K562 (cell line): Measurements from ENCODE around the gene SLC16A4. TPM values are rescaled to one million over a fixed set of nuclear protein-coding genes. Genes with fewer than 3 reads are reported as not detected.

ENCODE experiments used
- E2F3 ChIP-seq: fragments of 250-450 bp; sonication (Bioruptor Pico); IDR thresholded peaks from 2 replicates; pipeline ENCODE4 v1.4.0; 2020; ENCODE audit warnings: mild to moderate bottlenecking
- HDAC1 ChIP-seq, 2 experiments: fragments of 450-650 bp; IDR thresholded peaks; 2 replicates each; pipeline ENCODE4 v1.6.1; 2016 to 2017; ENCODE audit warnings: inconsistent platforms in 1 of 2, mild to moderate bottlenecking in 1 of 2, moderate library complexity in 1 of 2
- KDM4B ChIP-seq, 2 experiments: fragments of 450-650 bp in 1 of 2; sonication (generic) in 1 of 2; IDR thresholded peaks; 2 replicates each; pipeline ENCODE4 v1.6.1; 2016 to 2017; ENCODE audit warnings: borderline replicate concordance in 2 of 2, antibody characterized with exemption in 1 of 2, low read depth in 1 of 2, mild to moderate bottlenecking in 1 of 2
- SAFB2 ChIP-seq: fragments of 200-400 bp; formaldehyde crosslinking; IDR thresholded peaks from 2 replicates; pipeline ENCODE4 v1.6.1; 2018; ENCODE audit warnings: borderline replicate concordance, low read length, low read depth, moderate library complexity; ENCODE audit not compliant: severe bottlenecking
- SNRNP70 ChIP-seq: fragments of 200-400 bp; formaldehyde crosslinking; optimal IDR thresholded peaks from 2 replicates; pipeline ENCODE3; 2017; ENCODE audit warnings: low read depth, low read length
- ZBTB1 ChIP-seq: sonication (generic); formaldehyde crosslinking; IDR thresholded peaks from 2 replicates; pipeline ENCODE4 v1.8.1; 2023; ENCODE audit warnings: missing genetic modification reagents, low read depth, mild to moderate bottlenecking, borderline replicate concordance
- ZNF3 ChIP-seq: fragments of 250-450 bp; sonication (Bioruptor Pico); IDR thresholded peaks from 2 replicates; pipeline ENCODE4 v1.5.0; 2021; ENCODE audit warnings: mild to moderate bottlenecking, moderate library complexity
- polyA plus RNA-seq, 8 experiments: library from polyadenylated mRNA; depleted of rRNA in 4 of 8; stranded (reverse) in 5 of 8; unstranded in 3 of 8; fragments of >200 nt; fragmentation: Nextera tagmentation in 2 of 8; fragmentation: Illumina TruSeq in 1 of 8; extraction: Ambion mirVana in 2 of 8; extraction: Trizol in 1 of 8; gene quantifications; 2 replicates each; pipeline versions ENCODE4 v1.2.1 to v1.2.3, GENCODE V29; 2011 to 2014; ENCODE audit warnings: inconsistent platforms in 1 of 8, missing spikeins in 1 of 8
- total RNA-seq, 7 experiments: library from RNA; depleted of rRNA in 6 of 7; stranded (reverse); fragments of >200 nt in 6 of 7; fragmentation: Illumina TruSeq in 2 of 7; extraction: Trizol in 2 of 7; gene quantifications; 2 replicates each; pipeline versions ENCODE4 v1.2.1 to v1.2.3, GENCODE V29; 2011 to 2021; ENCODE audit warnings: low replicate concordance in 1 of 7
- TF ChIP-seq, protein P1 (sequence below): fragments of 450-650 bp; IDR thresholded peaks from 2 replicates; pipeline ENCODE4 v1.6.1; 2016; ENCODE audit warnings: low read depth
- TF ChIP-seq, protein P2 (sequence below): fragments of 200-800 bp; sonication (Bioruptor generic); IDR thresholded peaks from 2 replicates; pipeline ENCODE4 v1.6.1; 2016; ENCODE audit warnings: missing genetic modification characterization, missing compliant biosample characterization
- TF ChIP-seq, protein P3 (sequence below): fragments of 450-650 bp; formaldehyde crosslinking; conservative IDR thresholded peaks from 2 replicates; pipeline ENCODE4 v1.4.0; 2022; ENCODE audit warnings: mild to moderate bottlenecking, missing genetic modification characterization
- TF ChIP-seq, protein P4 (sequence below), 2 experiments: IDR thresholded peaks; 2 replicates each; pipeline ENCODE4 v1.6.1; 2011; ENCODE audit warnings: borderline replicate concordance in 1 of 2, control low read depth in 1 of 2, low read depth in 1 of 2, low read length in 1 of 2, mild to moderate bottlenecking in 1 of 2, mixed read lengths in 1 of 2, moderate library complexity in 1 of 2; ENCODE audit not compliant: insufficient read depth in 1 of 2, insufficient read length in 1 of 2, poor library complexity in 1 of 2, severe bottlenecking in 1 of 2; ENCODE audit errors: extremely low read depth in 1 of 2

Gene SLC16A4
- total and polyA plus RNA-seq, 9 of the 15 experiments (the other 6 are each of a cell fraction or from before 2014, with no cell fraction given), result 0.04 to 0.31 (median 0.18) TPM; not detected in 1

DNA sequence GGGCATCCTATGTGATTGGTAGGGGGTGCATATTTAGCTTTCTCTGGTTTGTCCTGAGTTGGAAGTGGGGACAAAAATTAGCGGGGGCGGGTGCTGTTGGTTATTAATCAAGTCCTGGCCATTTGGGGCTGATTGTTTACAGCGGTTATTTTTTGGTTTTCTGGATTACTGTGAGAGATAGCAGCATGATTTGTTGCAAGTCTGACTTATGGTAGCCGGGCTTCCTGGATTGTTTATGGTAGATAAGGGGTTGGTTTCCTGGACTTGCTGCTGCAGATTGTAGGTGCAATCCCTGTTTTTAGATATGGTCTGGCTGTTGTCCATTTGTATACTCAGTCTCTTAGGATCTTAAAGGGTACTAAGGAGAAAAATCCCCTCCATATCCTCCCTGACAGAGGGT, 48.1 kb upstream of the SLC16A4 start (continued):
- TF ChIP-seq, protein P1, sequence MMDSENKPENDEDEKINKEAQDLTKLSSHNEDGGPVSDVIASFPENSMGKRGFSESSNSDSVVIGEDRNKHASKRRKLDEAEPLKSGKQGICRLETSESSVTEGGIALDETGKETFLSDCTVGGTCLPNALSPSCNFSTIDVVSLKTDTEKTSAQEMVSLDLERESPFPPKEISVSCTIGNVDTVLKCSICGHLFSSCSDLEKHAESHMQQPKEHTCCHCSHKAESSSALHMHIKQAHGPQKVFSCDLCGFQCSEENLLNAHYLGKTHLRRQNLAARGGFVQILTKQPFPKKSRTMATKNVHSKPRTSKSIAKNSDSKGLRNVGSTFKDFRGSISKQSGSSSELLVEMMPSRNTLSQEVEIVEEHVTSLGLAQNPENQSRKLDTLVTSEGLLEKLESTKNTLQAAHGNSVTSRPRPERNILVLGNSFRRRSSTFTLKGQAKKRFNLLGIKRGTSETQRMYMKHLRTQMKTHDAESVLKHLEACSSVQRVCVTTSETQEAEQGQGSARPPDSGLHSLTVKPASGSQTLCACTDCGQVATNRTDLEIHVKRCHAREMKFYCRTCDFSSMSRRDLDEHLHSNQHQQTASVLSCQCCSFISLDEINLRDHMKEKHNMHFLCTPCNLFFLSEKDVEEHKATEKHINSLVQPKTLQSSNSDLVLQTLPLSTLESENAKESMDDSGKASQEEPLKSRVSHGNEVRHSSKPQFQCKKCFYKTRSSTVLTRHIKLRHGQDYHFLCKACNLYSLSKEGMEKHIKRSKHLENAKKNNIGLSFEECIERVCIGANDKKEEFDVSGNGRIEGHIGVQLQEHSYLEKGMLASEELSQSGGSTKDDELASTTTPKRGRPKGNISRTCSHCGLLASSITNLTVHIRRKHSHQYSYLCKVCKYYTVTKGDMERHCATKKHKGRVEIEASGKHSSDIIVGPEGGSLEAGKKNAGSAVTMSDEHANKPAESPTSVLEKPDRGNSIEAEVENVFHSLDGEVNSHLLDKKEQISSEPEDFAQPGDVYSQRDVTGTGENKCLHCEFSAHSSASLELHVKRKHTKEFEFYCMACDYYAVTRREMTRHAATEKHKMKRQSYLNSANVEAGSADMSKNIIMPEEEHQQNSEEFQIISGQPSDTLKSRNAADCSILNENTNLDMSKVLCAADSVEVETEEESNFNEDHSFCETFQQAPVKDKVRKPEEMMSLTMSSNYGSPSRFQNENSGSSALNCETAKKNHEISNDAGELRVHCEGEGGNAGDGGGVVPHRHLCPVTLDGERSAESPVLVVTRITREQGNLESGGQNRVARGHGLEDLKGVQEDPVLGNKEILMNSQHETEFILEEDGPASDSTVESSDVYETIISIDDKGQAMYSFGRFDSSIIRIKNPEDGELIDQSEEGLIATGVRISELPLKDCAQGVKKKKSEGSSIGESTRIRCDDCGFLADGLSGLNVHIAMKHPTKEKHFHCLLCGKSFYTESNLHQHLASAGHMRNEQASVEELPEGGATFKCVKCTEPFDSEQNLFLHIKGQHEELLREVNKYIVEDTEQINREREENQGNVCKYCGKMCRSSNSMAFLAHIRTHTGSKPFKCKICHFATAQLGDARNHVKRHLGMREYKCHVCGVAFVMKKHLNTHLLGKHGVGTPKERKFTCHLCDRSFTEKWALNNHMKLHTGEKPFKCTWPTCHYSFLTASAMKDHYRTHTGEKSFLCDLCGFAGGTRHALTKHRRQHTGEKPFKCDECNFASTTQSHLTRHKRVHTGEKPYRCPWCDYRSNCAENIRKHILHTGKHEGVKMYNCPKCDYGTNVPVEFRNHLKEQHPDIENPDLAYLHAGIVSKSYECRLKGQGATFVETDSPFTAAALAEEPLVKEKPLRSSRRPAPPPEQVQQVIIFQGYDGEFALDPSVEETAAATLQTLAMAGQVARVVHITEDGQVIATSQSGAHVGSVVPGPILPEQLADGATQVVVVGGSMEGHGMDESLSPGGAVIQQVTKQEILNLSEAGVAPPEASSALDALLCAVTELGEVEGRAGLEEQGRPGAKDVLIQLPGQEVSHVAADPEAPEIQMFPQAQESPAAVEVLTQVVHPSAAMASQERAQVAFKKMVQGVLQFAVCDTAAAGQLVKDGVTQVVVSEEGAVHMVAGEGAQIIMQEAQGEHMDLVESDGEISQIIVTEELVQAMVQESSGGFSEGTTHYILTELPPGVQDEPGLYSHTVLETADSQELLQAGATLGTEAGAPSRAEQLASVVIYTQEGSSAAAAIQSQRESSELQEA, result no peak
- TF ChIP-seq, protein P2, sequence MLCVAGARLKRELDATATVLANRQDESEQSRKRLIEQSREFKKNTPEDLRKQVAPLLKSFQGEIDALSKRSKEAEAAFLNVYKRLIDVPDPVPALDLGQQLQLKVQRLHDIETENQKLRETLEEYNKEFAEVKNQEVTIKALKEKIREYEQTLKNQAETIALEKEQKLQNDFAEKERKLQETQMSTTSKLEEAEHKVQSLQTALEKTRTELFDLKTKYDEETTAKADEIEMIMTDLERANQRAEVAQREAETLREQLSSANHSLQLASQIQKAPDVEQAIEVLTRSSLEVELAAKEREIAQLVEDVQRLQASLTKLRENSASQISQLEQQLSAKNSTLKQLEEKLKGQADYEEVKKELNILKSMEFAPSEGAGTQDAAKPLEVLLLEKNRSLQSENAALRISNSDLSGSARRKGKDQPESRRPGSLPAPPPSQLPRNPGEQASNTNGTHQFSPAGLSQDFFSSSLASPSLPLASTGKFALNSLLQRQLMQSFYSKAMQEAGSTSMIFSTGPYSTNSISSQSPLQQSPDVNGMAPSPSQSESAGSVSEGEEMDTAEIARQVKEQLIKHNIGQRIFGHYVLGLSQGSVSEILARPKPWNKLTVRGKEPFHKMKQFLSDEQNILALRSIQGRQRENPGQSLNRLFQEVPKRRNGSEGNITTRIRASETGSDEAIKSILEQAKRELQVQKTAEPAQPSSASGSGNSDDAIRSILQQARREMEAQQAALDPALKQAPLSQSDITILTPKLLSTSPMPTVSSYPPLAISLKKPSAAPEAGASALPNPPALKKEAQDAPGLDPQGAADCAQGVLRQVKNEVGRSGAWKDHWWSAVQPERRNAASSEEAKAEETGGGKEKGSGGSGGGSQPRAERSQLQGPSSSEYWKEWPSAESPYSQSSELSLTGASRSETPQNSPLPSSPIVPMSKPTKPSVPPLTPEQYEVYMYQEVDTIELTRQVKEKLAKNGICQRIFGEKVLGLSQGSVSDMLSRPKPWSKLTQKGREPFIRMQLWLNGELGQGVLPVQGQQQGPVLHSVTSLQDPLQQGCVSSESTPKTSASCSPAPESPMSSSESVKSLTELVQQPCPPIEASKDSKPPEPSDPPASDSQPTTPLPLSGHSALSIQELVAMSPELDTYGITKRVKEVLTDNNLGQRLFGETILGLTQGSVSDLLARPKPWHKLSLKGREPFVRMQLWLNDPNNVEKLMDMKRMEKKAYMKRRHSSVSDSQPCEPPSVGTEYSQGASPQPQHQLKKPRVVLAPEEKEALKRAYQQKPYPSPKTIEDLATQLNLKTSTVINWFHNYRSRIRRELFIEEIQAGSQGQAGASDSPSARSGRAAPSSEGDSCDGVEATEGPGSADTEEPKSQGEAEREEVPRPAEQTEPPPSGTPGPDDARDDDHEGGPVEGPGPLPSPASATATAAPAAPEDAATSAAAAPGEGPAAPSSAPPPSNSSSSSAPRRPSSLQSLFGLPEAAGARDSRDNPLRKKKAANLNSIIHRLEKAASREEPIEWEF (CRISPR knock-in tag), result no peak
- TF ChIP-seq ZBTB1 (CRISPR knock-in tag), result no peak
- TF ChIP-seq, protein P3, sequence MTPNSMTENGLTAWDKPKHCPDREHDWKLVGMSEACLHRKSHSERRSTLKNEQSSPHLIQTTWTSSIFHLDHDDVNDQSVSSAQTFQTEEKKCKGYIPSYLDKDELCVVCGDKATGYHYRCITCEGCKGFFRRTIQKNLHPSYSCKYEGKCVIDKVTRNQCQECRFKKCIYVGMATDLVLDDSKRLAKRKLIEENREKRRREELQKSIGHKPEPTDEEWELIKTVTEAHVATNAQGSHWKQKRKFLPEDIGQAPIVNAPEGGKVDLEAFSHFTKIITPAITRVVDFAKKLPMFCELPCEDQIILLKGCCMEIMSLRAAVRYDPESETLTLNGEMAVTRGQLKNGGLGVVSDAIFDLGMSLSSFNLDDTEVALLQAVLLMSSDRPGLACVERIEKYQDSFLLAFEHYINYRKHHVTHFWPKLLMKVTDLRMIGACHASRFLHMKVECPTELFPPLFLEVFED (CRISPR knock-in tag), result no peak
- no peak for TF ChIP-seq SNRNP70
- TF ChIP-seq E2F3 (CRISPR knock-in tag), result no peak
- TF ChIP-seq HDAC1 (IDR thresholded peaks at IDR 0.05), result peak in 1 of 2 experiments; percentile 95; a peak in 2 of 4 replicates
- no peak for TF ChIP-seq ZNF3
- TF ChIP-seq, protein P4, sequence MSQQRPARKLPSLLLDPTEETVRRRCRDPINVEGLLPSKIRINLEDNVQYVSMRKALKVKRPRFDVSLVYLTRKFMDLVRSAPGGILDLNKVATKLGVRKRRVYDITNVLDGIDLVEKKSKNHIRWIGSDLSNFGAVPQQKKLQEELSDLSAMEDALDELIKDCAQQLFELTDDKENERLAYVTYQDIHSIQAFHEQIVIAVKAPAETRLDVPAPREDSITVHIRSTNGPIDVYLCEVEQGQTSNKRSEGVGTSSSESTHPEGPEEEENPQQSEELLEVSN (IDR thresholded peaks at IDR 0.05; ENCODE audit: borderline replicate concordance in 1 of 2, extremely low read depth in 1 of 2, insufficient read depth in 1 of 2, insufficient read length in 1 of 2, low read depth in 1 of 2, low read length in 1 of 2, poor library complexity in 1 of 2, severe bottlenecking in 1 of 2), result no peak
- TF ChIP-seq SAFB2, result no peak
- no peak for TF ChIP-seq KDM4B (IDR thresholded peaks at IDR 0.05; ENCODE audit: borderline replicate concordance in 2 of 2, low read depth in 1 of 2)
